ENCODE data around the gene SLC39A11.

SLC39A11 gene

DNA sequence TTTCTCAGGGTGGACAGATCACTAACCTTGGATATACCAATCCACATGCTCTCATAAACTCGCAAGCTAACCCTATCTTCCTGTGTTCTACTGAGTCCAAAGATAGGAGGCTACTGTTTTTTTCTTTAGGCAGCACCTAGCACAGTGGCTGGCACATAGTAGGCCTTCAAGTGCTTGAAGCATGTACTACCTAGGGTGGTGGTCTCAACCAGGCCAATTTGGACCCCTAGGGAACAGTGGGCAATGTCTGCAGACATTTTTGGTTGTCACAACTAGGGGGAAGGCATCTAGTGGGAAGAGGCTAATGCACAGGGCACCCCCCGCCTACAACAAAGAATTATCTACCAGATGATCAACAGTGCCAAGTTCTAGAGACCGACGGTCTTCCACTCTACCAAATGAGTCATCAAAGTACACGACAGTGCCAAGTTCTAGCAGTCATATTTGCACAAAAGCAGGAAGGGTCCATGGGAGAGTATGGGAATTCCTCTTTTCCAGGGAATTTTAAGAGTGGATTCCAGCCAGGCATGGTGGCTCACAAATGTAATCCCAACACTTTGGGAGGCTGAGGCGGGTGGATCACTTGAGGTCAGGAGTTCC, 390.3 kb downstream of the SLC39A11 start:
- Histone ChIP-seq H3K27ac (ENCODE audit: low read length) (no peak overlapping the region), H3K4me1 (ENCODE audit: low read length) (peaks cover 15% of the 10 kb centered on the region), H3K9ac (ENCODE audit: low read length) (no peak overlapping the region), H2AFZ (ENCODE audit: low read length) (no peak overlapping the region), H4K20me1 (ENCODE audit: insufficient read depth, low read length) (no peaks in the 10 kb centered on the region), H3K36me3 (replicated peaks; ENCODE audit: insufficient read depth, low read length) (no peaks in the 10 kb centered on the region), H3K9me2 (replicated peaks; ENCODE audit: insufficient read depth, low read length) (no peaks in the 10 kb centered on the region), H3F3A (ENCODE audit: insufficient read depth, low read length) (peaks cover 9% of the 10 kb centered on the region), H3K4me3 (ENCODE audit: low read length) (no peak overlapping the region), H3K27me3 (replicated peaks; ENCODE audit: insufficient read depth, low read length) (no peaks in the 10 kb centered on the region), H3K4me2 (ENCODE audit: low read depth, low read length) (no peak overlapping the region), H3K9me3 (replicated peaks; ENCODE audit: insufficient read depth, low read length) (no peaks in the 10 kb centered on the region), H3K79me2 (ENCODE audit: low read length) (no peaks in the 10 kb centered on the region)
- TF ChIP-seq EZH2 (optimal IDR thresholded peaks at IDR 0.05; ENCODE audit: low read depth, low read length) = no peak
- TF ChIP-seq EZH2phosphoT487 (IDR thresholded peaks at IDR 0.05; ENCODE audit: low read length) = no peak
- TF ChIP-seq CTCF (IDR thresholded peaks at IDR 0.05; ENCODE audit: low read length) = no peak
- no peak for DNase-seq

DNA sequence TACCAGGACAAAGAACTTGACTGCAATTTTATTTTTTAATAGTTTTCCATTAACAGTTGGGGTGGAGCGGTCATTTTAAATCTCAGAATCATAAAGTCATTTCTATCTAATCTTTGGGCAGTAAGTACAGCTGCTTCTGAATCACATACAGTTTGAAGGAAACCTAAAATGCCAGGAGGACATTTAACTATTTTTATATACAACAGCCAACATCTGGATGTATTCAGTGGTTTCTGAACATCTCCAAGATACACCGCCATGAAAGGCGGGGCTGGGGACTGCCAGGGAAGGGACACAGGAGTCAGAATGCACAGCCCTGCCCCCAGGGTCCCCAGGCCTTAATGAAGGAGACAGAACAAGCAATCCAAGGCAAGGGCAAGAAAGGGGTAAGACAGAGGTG, 392.3 kb downstream of the SLC39A11 start:
- TF ChIP-seq EZH2phosphoT487 (IDR thresholded peaks at IDR 0.05; ENCODE audit: low read length) = no peak
- TF ChIP-seq CTCF (IDR thresholded peaks at IDR 0.05; ENCODE audit: low read length) = no peak
- TF ChIP-seq EZH2 (optimal IDR thresholded peaks at IDR 0.05; ENCODE audit: low read depth, low read length) = no peak
- H3F3A ChIP-seq (ENCODE audit: insufficient read depth, low read length) = no peaks in the 10 kb centered on the region

GRCh38 chr17:72699545-72699944, 392.9 kb downstream of the SLC39A11 start:
- Histone ChIP-seq H3K27ac (ENCODE audit: low read length) (no peak overlapping the region), H3K27me3 (replicated peaks; ENCODE audit: insufficient read depth, low read length) (no peaks in the 10 kb centered on the region), H3K9ac (ENCODE audit: low read length) (no peak overlapping the region), H2AFZ (ENCODE audit: low read length) (no peak overlapping the region), H3F3A (ENCODE audit: insufficient read depth, low read length) (no peaks in the 10 kb centered on the region), H3K9me3 (replicated peaks; ENCODE audit: insufficient read depth, low read length) (no peaks in the 10 kb centered on the region), H3K36me3 (replicated peaks; ENCODE audit: insufficient read depth, low read length) (no peaks in the 10 kb centered on the region), H3K4me2 (ENCODE audit: low read depth, low read length) (no peak overlapping the region), H3K9me2 (replicated peaks; ENCODE audit: insufficient read depth, low read length) (no peaks in the 10 kb centered on the region), H4K20me1 (ENCODE audit: insufficient read depth, low read length) (no peaks in the 10 kb centered on the region), H3K4me3 (ENCODE audit: low read length) (no peak overlapping the region), H3K4me1 (ENCODE audit: low read length) (no peaks in the 10 kb centered on the region), H3K79me2 (ENCODE audit: low read length) (no peaks in the 10 kb centered on the region)
- DNase-seq = no peak
- no peak for TF ChIP-seq EZH2 (optimal IDR thresholded peaks at IDR 0.05; ENCODE audit: low read depth, low read length)
- no peak for TF ChIP-seq CTCF (IDR thresholded peaks at IDR 0.05; ENCODE audit: low read length)
- TF ChIP-seq EZH2phosphoT487 (IDR thresholded peaks at IDR 0.05; ENCODE audit: low read length) = no peak

More for the DNA sequence above, 392.3 kb downstream of the SLC39A11 start:
- no peak overlapping the region for H3K4me3 ChIP-seq (ENCODE audit: low read length)
- no peak overlapping the region for H3K27ac ChIP-seq (ENCODE audit: low read length)
- no peak overlapping the region for H2AFZ ChIP-seq (ENCODE audit: low read length)
- H3K27me3 ChIP-seq (replicated peaks; ENCODE audit: insufficient read depth, low read length) = no peaks in the 10 kb centered on the region
- H3K36me3 ChIP-seq (replicated peaks; ENCODE audit: insufficient read depth, low read length) = no peaks in the 10 kb centered on the region
- no peak overlapping the region for H3K4me2 ChIP-seq (ENCODE audit: low read depth, low read length)
- no peaks in the 10 kb centered on the region; the same call in 1 of the 2 replicates for H3K4me1 ChIP-seq (ENCODE audit: low read length)
- H3K9me2 ChIP-seq (replicated peaks; ENCODE audit: insufficient read depth, low read length) = no peaks in the 10 kb centered on the region
- no peak for DNase-seq
- no peak overlapping the region for H3K9ac ChIP-seq (ENCODE audit: low read length)
- H3K9me3 ChIP-seq (replicated peaks; ENCODE audit: insufficient read depth, low read length) = no peaks in the 10 kb centered on the region
- no peaks in the 10 kb centered on the region for H4K20me1 ChIP-seq (ENCODE audit: insufficient read depth, low read length)
- no peaks in the 10 kb centered on the region for H3K79me2 ChIP-seq (ENCODE audit: low read length)

Measured in MM.1S (cell line).